Panc1 (cell line): ENCODE data around the gene SCARF1. TPM values are rescaled to one million over a fixed set of nuclear protein-coding genes. Genes with fewer than 3 reads are reported as not detected.

ENCODE experiments used
- ATAC-seq: fragments of 200-7000 bp; cut with Tn5 transposase; 2 replicates; pipeline ENCODE4 v1.9.1; 2020; ENCODE audit warnings: mild to moderate bottlenecking, moderate library complexity
- BruUV-seq: library from RNA; stranded (reverse); fragments of 400-500 nt; replicated peaks from 2 replicates; lab custom pipeline; 2021; lab: Mats Ljungman, UMichigan
- CTCF ChIA-PET: fragments of 300-600 bp; sonication (Branson Sonifier 250); formaldehyde crosslinking; loops from one replicate; lab custom pipeline; 2022; ENCODE audit warnings: antibody characterized with exemption; lab: Charles Lee
- POLR2A ChIA-PET: fragments of 300-600 bp; sonication (Branson Sonifier 250); formaldehyde crosslinking; loops from one replicate; lab custom pipeline; 2022; ENCODE audit warnings: antibody characterized with exemption; lab: Charles Lee
- DNase-seq: peaks from one replicate; pipeline ENCODE4 v3.0.0-alpha.2; 2010; ENCODE audit warnings: low read depth, low spot score
- H3K27ac ChIP-seq: 2 replicates; pipeline ENCODE4 v1.5.1; 2011; ENCODE audit warnings: mild to moderate bottlenecking, low read length, inconsistent platforms
- H3K27me3 ChIP-seq: fragments of 200-500 bp; sonication (Bioruptor generic); 2 replicates; pipeline ENCODE4 v1.6.0; 2014; ENCODE audit warnings: low read length, inconsistent platforms; ENCODE audit not compliant: control insufficient read depth, insufficient read depth
- H3K36me3 ChIP-seq: fragments of 200-500 bp; sonication (Bioruptor generic); 2 replicates; pipeline ENCODE4 v1.5.1; 2014; ENCODE audit warnings: inconsistent platforms, mild to moderate bottlenecking, low read length, moderate library complexity; ENCODE audit not compliant: control insufficient read depth, insufficient read depth
- H3K4me1 ChIP-seq: 2 replicates; pipeline ENCODE4 v1.5.1; 2011; ENCODE audit warnings: inconsistent platforms, mild to moderate bottlenecking, low read length, moderate library complexity; ENCODE audit not compliant: control insufficient read depth, insufficient read depth
- H3K4me3 ChIP-seq, 2 experiments: 2 replicates each; pipeline ENCODE4 v1.5.1; 2011 to 2012; ENCODE audit warnings: low read depth in 2 of 2, low read length in 2 of 2, mild to moderate bottlenecking in 2 of 2, inconsistent platforms in 1 of 2, moderate library complexity in 1 of 2
- H3K9me3 ChIP-seq: fragments of 200-500 bp; sonication (Bioruptor generic); 2 replicates; pipeline ENCODE4 v1.5.1; 2014; ENCODE audit warnings: low read depth, mild to moderate bottlenecking, inconsistent platforms, low read length, moderate library complexity; ENCODE audit not compliant: control insufficient read depth, insufficient read depth
- CTCF ChIP-seq: fragments of 450-650 bp; IDR thresholded peaks from 2 replicates; pipeline ENCODE4 v1.5.1; 2017; ENCODE audit warnings: mild to moderate bottlenecking
- POLR2AphosphoS5 ChIP-seq: IDR thresholded peaks from 2 replicates; pipeline ENCODE4 v1.6.1; 2012; ENCODE audit warnings: mild to moderate bottlenecking, low read depth, low read length, moderate library complexity
- SIN3A ChIP-seq: IDR thresholded peaks from 2 replicates; pipeline ENCODE4 v1.6.1; 2012; ENCODE audit warnings: low read depth, mild to moderate bottlenecking, low read length, moderate library complexity, borderline replicate concordance; ENCODE audit not compliant: insufficient read depth
- TCF7L2 ChIP-seq: IDR thresholded peaks from 2 replicates; pipeline ENCODE4 v1.6.1; 2011; ENCODE audit warnings: mild to moderate bottlenecking, low read depth, low read length, inconsistent platforms
- in situ Hi-C: cut with HindIII; loops from 2 replicates; pipeline ENCODE4 v1.10.0; 2016; ENCODE audit warnings: low sequenced_read_pairs, low pct_unique_long_range_greater_than_20kb
- intact Hi-C: fragments of 100-400 bp; cut with micrococcal nuclease; formaldehyde crosslinking; loops from one replicate; pipeline ENCODE4 v1.10.0; 2022; ENCODE audit not compliant: unreplicated experiment
- total RNA-seq: library from RNA; stranded (reverse); gene quantifications from one replicate; pipeline ENCODE4 v1.2.1, GENCODE V29; 2021; ENCODE audit not compliant: unreplicated experiment
- TF ChIP-seq, protein P1 (sequence below), 2 experiments: IDR thresholded peaks; 2 replicates each; pipeline ENCODE4 v1.6.1; 2011 to 2012; ENCODE audit warnings: low read depth in 2 of 2, control low read depth in 1 of 2, low read length in 1 of 2, mild to moderate bottlenecking in 1 of 2, moderate library complexity in 1 of 2; ENCODE audit not compliant: insufficient read depth in 1 of 2

SCARF1 gene
- total RNA-seq, 1 experiment from 2014 or later: 6.6 TPM

DNA sequence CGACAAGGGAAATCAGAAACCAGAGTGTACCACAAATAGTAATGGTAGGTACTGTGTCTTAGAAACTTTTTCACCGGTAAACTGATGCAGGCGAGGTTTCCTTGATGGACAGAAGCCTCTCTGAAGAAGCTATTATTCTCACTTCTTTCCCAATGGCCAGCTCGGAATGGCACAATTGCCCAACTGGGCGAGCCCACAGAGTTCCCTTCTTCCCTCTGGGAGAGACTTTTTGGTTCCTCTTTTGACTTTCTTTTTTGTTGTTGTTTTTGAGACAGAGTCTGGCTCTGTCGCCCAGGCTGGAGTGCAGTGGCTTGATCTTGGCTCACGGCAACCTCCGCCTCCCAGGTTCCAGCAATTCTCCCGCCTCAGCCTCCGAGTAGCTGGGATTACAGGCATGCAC lies 33.8 kb downstream of the SCARF1 start:
- in situ Hi-C loops: no loop called here
- intact Hi-C loops: no loop called here
- ChIA-PET POLR2A (no interaction called here), CTCF (no interaction called here)
- no peak overlapping the region for H3K4me3 ChIP-seq
- no TSS peak for BruUV-seq
- no peaks in the 10 kb centered on the region for H3K36me3 ChIP-seq
- DNase-seq (no peak), ATAC-seq (no peak)
- no peak overlapping the region for H3K27ac ChIP-seq
- no peaks in the 10 kb centered on the region for H3K27me3 ChIP-seq
- H3K9me3 ChIP-seq: no peaks in the 10 kb centered on the region
- TF ChIP-seq POLR2AphosphoS5: no peak
- no peak for TF ChIP-seq TCF7L2
- TF ChIP-seq CTCF: no peak
- TF ChIP-seq, protein P1, sequence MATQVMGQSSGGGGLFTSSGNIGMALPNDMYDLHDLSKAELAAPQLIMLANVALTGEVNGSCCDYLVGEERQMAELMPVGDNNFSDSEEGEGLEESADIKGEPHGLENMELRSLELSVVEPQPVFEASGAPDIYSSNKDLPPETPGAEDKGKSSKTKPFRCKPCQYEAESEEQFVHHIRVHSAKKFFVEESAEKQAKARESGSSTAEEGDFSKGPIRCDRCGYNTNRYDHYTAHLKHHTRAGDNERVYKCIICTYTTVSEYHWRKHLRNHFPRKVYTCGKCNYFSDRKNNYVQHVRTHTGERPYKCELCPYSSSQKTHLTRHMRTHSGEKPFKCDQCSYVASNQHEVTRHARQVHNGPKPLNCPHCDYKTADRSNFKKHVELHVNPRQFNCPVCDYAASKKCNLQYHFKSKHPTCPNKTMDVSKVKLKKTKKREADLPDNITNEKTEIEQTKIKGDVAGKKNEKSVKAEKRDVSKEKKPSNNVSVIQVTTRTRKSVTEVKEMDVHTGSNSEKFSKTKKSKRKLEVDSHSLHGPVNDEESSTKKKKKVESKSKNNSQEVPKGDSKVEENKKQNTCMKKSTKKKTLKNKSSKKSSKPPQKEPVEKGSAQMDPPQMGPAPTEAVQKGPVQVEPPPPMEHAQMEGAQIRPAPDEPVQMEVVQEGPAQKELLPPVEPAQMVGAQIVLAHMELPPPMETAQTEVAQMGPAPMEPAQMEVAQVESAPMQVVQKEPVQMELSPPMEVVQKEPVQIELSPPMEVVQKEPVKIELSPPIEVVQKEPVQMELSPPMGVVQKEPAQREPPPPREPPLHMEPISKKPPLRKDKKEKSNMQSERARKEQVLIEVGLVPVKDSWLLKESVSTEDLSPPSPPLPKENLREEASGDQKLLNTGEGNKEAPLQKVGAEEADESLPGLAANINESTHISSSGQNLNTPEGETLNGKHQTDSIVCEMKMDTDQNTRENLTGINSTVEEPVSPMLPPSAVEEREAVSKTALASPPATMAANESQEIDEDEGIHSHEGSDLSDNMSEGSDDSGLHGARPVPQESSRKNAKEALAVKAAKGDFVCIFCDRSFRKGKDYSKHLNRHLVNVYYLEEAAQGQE (IDR thresholded peaks at IDR 0.05; ENCODE audit: insufficient read depth in 1 of 2, low read depth in 2 of 2, low read length in 1 of 2): no peak
- TF ChIP-seq SIN3A: no peak
- no peaks in the 10 kb centered on the region for H3K4me1 ChIP-seq

DNA sequence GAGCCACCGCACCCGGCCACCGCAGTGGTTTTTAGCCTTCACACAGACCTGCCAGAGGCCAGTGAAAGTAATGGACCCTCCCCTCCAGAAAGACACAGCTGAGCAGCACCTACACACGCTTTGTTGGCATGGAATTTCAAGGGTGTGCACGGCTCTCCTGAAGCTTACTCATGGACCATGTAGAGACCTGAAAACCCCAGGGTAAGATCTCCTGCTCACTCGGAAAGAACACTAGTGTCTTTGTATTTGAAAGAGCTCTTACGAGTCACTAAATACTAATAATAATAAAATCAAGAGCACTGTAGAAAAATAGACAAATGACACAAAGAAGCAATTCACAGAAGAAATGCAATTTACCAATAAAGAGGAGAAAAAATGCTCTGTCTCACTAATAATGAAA lies 36.9 kb downstream of the SCARF1 start:
- H3K27me3 ChIP-seq: no peaks in the 10 kb centered on the region
- intact Hi-C loops (no loop called here), in situ Hi-C loops (no loop called here)
- POLR2A ChIA-PET: no interaction called here
- H3K9me3 ChIP-seq: no peaks in the 10 kb centered on the region
- DNase-seq (no peak), ATAC-seq (no peak)
- H3K27ac ChIP-seq: no peak overlapping the region
- BruUV-seq: no TSS peak
- no peak for TF ChIP-seq CTCF
- TF ChIP-seq, protein P1 (IDR thresholded peaks at IDR 0.05; ENCODE audit: insufficient read depth in 1 of 2, low read depth in 2 of 2, low read length in 1 of 2): no peak
- no peak for TF ChIP-seq POLR2AphosphoS5
- no peak for TF ChIP-seq TCF7L2
- no peak for TF ChIP-seq SIN3A
- H3K4me3 ChIP-seq: no peak overlapping the region
- no peaks in the 10 kb centered on the region for H3K4me1 ChIP-seq
- no peaks in the 10 kb centered on the region for H3K36me3 ChIP-seq
- CTCF ChIA-PET: no interaction called here
